Activated CD4-positive, alpha-beta T cell treated with anti-CD3 and anti-CD28 coated beads, Interleukin-2, amount 10 ng/mL, durations not matched to agents 24 days and 14 days (primary cell): Measurements from ENCODE around the gene ACOX3. TPM values are rescaled to one million over a fixed set of nuclear protein-coding genes. Genes with fewer than 3 reads are reported as not detected.

Experiments
- DNase-seq: peaks from one replicate; pipeline ENCODE4 v3.0.0; 2022
- H3K27ac Mint-ChIP-seq: one replicate; pipeline ENCODE4 v1.8.0; 2022; ENCODE audit warnings: mild to moderate bottlenecking, mixed read lengths
- H3K27me3 Mint-ChIP-seq: one replicate; pipeline ENCODE4 v1.8.0; 2022; ENCODE audit warnings: mixed read lengths
- H3K36me3 Mint-ChIP-seq: one replicate; pipeline ENCODE4 v1.8.0; 2022; ENCODE audit warnings: low read depth, mild to moderate bottlenecking, mixed read lengths
- H3K4me1 Mint-ChIP-seq: one replicate; pipeline ENCODE4 v1.8.0; 2021; ENCODE audit warnings: mixed read lengths
- H3K4me3 Mint-ChIP-seq: one replicate; pipeline ENCODE4 v1.8.0; 2022; ENCODE audit warnings: mild to moderate bottlenecking, moderate library complexity, mixed read lengths
- H3K9me3 Mint-ChIP-seq: one replicate; pipeline ENCODE4 v1.8.0; 2021; ENCODE audit warnings: mixed read lengths
- intact Hi-C: fragments of 100-400 bp; cut with micrococcal nuclease; formaldehyde crosslinking; loops from one replicate; pipeline ENCODE4 v1.15.1; 2023
- total RNA-seq: library from RNA; stranded (reverse); gene quantifications from 2 replicates; pipeline ENCODE4 v1.2.3, GENCODE V29; 2022

Gene ACOX3
- total RNA-seq, 1 donor from 2014 or later = 20.5 TPM

DNA sequence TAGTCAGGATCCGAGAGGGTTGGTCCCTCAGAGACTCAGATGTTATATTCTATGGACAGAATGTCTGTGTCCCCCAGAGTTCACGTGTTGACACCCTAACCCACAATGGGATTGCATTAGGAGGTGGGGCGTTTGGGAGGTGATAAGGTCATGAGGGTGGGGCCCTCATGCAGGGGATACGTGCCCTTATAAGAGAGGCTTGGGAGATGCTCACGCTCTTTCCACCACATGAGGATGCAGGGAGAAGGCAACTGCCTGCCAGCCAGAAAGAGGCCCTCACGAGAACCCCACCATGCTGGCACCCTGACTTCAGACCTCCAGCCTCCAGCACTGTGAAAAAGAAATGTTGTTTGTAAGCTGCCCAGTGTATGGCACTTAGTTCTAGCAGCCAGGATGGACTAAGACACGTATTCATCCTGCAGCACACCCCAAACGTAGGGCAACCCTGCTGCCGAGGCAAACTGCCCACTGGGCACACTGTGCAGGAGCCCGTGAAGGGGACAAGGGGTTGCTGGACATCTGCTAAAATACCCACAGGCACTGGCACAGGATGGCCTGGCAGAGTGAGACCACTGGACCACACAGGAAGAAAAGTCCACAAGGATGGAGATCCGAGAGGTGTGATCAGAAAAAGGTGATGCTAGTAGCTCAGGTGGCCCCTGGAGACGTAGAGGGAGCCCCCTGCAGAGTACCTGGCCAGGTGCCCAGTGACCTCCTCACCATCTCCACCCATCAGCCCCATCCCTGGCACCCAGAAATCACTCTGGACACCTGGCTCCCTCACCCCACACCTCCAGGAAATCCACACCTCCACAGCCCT, 108.3 kb downstream of the ACOX3 start:
- intact Hi-C loops = no loop called here
- Mint-ChIP-seq H3K27ac (no peak overlapping the region), H3K4me1 (no peaks in the 10 kb centered on the region), H3K27me3 (no peaks in the 10 kb centered on the region), H3K4me3 (no peak overlapping the region), H3K36me3 (no peaks in the 10 kb centered on the region), H3K9me3 (peaks cover 9% of the 10 kb centered on the region)
- no peak for DNase-seq

DNA sequence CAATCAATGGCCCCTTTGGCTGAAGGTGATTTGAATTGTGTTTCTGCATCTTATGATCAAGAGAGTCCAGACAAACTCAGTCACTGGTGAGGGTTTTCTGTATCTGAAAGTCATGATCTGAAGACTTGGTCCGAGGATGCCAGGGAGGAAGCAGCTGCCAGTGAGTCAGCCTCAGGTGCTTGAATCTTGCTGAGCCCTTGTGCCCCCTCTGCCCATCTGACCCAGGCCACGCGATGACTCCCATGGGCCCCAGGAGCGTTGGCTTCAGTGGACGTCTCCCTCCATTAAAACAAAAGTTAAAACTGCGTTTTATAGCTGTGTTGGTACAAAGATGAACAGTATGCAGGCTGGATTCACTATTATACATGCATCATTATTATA, 109.0 kb downstream of the ACOX3 start:
- H3K4me3 Mint-ChIP-seq = no peak overlapping the region
- no peaks in the 10 kb centered on the region for H3K4me1 Mint-ChIP-seq
- intact Hi-C loops = no loop called here
- no peak for DNase-seq
- no peaks in the 10 kb centered on the region for H3K36me3 Mint-ChIP-seq
- no peak overlapping the region for H3K27ac Mint-ChIP-seq
- H3K9me3 Mint-ChIP-seq = peaks cover 5% of the 10 kb centered on the region
- no peaks in the 10 kb centered on the region for H3K27me3 Mint-ChIP-seq

- no peak overlapping the region for H3K4me3 Mint-ChIP-seq
- DNase-seq = no peak
- no peaks in the 10 kb centered on the region for H3K36me3 Mint-ChIP-seq
- H3K27ac Mint-ChIP-seq = no peak overlapping the region
- intact Hi-C loops = no loop called here
- peaks cover 3% of the 10 kb centered on the region for H3K9me3 Mint-ChIP-seq
- H3K27me3 Mint-ChIP-seq = no peaks in the 10 kb centered on the region
- no peaks in the 10 kb centered on the region for H3K4me1 Mint-ChIP-seq
These were observed 109.5 kb downstream of the ACOX3 start for GRCh38 chr4:8330821-8331574.

GRCh38 chr4:8329859-8330761, 110.4 kb downstream of the ACOX3 start:
- intact Hi-C loops = no loop called here
- H3K4me3 Mint-ChIP-seq = no peak overlapping the region
- no peak for DNase-seq
- no peaks in the 10 kb centered on the region for H3K27me3 Mint-ChIP-seq
- no peak overlapping the region for H3K27ac Mint-ChIP-seq
- H3K36me3 Mint-ChIP-seq = no peaks in the 10 kb centered on the region
- no peaks in the 10 kb centered on the region for H3K4me1 Mint-ChIP-seq
- no peaks in the 10 kb centered on the region for H3K9me3 Mint-ChIP-seq

DNA sequence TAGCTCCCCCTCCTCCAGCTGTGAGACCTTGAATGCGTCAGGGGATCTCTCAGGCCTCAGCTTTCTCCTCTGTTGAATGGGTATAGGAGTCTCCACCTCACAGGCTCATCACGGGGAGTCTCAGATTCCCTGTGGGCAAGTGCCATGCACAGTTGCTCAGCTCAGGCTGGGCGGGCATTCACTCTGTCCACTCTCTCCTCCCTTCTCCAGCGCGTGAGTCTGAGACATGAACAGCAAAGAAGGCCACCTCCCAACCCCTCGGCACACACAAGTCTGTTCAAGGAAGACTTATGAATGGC, 111.0 kb downstream of the ACOX3 start:
- no peak overlapping the region for H3K4me3 Mint-ChIP-seq
- no peaks in the 10 kb centered on the region for H3K36me3 Mint-ChIP-seq
- intact Hi-C loops = no loop called here
- no peaks in the 10 kb centered on the region for H3K9me3 Mint-ChIP-seq
- H3K27me3 Mint-ChIP-seq = no peaks in the 10 kb centered on the region
- H3K27ac Mint-ChIP-seq = no peak overlapping the region
- H3K4me1 Mint-ChIP-seq = no peaks in the 10 kb centered on the region
- DNase-seq = no peak

DNA sequence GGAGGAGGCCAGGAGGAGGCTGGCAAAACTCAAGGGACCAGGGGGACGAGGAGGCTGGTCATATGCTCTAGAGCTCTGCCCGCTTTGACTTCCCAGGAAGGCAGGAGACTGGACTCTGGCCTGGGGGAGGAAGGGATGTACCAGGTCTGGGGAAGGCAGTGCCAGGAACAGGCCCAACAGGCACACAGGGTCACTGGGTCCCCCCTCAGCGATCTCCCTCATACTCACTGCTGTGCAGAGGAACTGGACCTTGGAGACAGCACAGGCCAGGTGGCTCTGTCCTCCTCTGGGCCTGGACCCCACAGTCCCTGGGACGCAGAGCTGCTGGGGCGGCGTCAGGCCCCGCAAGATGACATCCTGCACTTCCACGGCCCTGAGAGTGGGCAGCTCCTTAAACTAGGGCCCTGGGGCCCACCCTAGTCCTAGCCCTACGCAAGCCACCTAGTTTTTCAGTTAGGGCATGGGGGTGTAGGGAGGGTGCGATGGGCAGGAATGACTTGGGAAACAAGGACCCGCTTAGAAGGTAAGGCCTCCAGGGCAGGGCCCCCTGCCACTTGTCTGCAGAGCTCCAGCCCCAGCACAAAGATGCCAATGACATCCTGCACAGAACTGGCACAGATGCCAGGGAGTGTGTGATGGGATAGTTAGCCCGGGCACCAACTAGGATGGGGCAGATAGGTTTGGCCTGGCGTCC, 111.5 kb downstream of the ACOX3 start:
- Mint-ChIP-seq H3K27ac (no peak overlapping the region), H3K27me3 (no peaks in the 10 kb centered on the region), H3K9me3 (no peaks in the 10 kb centered on the region), H3K4me3 (no peak overlapping the region), H3K36me3 (no peaks in the 10 kb centered on the region), H3K4me1 (no peaks in the 10 kb centered on the region)
- intact Hi-C loops = no loop called here
- DNase-seq = no peak

DNA sequence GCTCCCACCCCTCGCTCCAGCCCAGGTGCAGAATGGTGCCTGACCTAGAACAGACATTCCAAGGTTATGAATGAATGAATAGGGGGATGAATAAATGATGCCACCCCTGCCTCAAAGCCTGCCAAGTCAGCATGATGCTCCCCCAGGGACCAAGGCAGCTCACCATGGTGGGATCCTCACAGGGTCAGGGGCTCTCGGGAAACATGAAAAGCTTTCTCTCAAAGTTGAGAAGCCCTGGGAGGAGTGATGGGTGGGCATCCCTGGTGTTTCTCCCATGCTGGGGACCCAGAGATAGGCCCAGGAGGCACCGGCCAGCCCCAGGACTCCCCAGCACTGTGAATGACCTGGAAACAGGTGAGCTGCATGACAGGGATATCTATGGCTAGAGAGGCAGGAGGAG, 112.1 kb downstream of the ACOX3 start:
- intact Hi-C loops = no loop called here
- no peaks in the 10 kb centered on the region for H3K36me3 Mint-ChIP-seq

GRCh38 chr4:8326206-8326605, 114.3 kb downstream of the ACOX3 start:
- Mint-ChIP-seq H3K36me3 (no peaks in the 10 kb centered on the region), H3K4me3 (no peak overlapping the region), H3K4me1 (no peaks in the 10 kb centered on the region), H3K27me3 (no peaks in the 10 kb centered on the region), H3K9me3 (no peaks in the 10 kb centered on the region), H3K27ac (no peak overlapping the region)
- no peak for DNase-seq
- intact Hi-C loops = no loop called here

More for the DNA sequence above, 112.1 kb downstream of the ACOX3 start:
- no peak for DNase-seq
- no peaks in the 10 kb centered on the region for H3K9me3 Mint-ChIP-seq
- H3K27me3 Mint-ChIP-seq = no peaks in the 10 kb centered on the region
- H3K4me3 Mint-ChIP-seq = no peak overlapping the region
- H3K27ac Mint-ChIP-seq = no peak overlapping the region
- H3K4me1 Mint-ChIP-seq = no peaks in the 10 kb centered on the region

- DNase-seq = no peak
- intact Hi-C loops = no loop called here
- Mint-ChIP-seq H3K27me3 (no peaks in the 10 kb centered on the region), H3K27ac (no peak overlapping the region), H3K4me1 (no peaks in the 10 kb centered on the region), H3K4me3 (no peak overlapping the region), H3K36me3 (no peaks in the 10 kb centered on the region), H3K9me3 (no peaks in the 10 kb centered on the region)
These were observed 115.1 kb downstream of the ACOX3 start for GRCh38 chr4:8325291-8325973.

DNA sequence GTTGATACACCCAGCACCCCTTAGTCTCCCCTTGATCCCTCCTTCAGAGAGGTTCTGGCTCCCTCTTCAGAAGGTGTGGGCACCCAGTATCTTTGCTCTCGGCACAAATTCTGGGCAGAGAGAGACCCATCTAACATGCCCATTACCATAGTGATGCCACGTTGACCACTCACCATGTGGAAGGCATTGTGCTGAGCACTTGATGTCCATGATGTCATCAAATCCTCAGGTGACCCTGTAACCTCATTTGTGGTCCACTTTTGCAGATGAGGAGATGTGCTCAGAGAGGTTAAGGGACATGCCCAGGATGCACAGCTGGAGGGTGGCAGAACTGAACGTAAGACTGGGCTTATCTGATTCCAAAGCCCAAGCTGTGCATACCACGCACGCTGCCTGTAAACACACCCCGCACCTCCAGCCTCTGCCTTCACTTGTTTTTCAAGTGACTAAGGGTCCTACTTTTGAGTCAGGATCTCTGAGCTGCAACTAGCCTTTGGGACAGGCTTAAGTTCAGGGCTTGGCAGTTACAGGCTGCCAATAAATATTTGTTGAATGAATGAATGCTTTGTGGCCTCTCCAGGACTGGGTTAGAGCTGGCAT, 115.8 kb downstream of the ACOX3 start:
- Mint-ChIP-seq H3K4me1 (no peaks in the 10 kb centered on the region), H3K9me3 (no peaks in the 10 kb centered on the region), H3K27ac (no peak overlapping the region), H3K4me3 (no peak overlapping the region), H3K27me3 (no peaks in the 10 kb centered on the region), H3K36me3 (no peaks in the 10 kb centered on the region)
- no peak for DNase-seq
- intact Hi-C loops = no loop called here

DNA sequence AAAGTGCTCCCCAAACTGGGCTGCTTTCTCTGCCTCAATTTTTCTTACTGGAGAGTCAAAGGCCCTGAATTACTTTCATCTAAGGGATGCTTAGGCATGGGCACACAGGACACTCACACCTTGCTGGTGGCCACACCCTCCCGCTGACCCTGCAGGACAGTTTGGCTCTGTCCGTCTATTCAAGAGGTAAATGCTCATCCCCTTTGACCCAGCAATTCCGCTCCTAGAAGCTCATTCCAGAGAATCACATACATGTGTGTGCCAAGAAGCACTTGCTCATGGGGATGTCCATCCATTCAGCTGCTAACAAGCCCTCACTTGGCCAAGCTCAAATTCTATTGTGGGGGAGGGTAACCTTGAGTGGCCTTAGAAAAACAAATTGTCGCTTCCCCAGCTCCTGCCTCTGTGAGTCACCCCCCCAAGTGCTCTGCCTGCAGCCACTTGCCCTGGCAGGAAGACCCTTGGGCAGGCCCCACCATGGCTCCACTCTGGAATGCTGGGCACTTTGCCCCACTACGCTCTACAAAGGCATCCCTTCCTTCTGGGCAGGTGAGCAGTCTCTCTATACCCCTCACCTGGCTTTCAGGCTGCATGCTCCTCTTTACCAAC, 116.5 kb downstream of the ACOX3 start:
- H3K4me3 Mint-ChIP-seq = no peak overlapping the region
- no peak for DNase-seq
- H3K9me3 Mint-ChIP-seq = no peaks in the 10 kb centered on the region
- no peak overlapping the region for H3K27ac Mint-ChIP-seq
- no peaks in the 10 kb centered on the region for H3K36me3 Mint-ChIP-seq
- intact Hi-C loops = no loop called here
- H3K4me1 Mint-ChIP-seq = no peaks in the 10 kb centered on the region
- H3K27me3 Mint-ChIP-seq = no peaks in the 10 kb centered on the region

DNA sequence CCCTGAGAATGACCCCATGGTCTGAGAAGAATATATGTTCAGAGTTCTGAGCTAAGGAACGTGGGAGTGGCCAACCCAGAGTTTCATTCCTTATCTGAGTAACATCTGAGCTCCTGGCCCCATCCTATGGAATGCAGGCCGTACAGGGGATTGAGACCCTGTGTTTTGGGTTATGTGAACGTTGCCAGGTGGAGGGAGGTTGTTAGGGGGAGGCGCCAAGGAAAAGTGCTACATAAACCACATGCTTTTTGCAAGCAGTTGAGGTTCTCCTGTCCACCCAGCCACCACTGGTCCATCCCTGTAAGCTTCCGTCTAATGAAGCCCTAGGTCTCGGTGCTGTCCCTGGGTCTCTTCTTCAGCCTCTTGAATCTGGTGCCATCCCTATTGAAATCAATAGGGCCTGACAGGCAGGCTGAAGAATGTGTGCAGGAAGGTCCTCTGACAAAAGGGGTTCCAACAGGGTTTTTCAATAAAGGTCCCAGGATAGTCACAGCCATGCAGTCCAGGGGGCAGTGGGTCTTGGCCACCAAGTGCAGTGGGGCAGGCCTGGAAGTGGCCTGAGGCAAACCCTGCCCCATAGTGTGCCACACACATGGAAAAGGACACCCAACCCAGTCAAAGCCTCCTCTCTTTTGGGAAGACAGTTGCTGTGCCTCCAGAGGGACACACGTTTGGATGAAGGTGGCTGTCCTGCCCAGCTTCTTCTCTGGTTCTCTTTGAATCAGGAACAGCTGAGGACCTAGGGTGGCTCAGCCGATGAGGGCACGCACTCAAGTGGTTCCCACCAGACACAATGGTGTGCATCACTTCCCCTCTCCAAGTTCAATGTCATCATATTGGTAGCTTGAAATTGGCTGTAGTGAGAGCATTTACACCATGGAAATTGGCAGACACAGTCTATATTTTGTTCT, 117.5 kb downstream of the ACOX3 start:
- H3K4me1 Mint-ChIP-seq = no peaks in the 10 kb centered on the region
- intact Hi-C loops = no loop called here
- H3K4me3 Mint-ChIP-seq = no peak overlapping the region
- no peaks in the 10 kb centered on the region for H3K36me3 Mint-ChIP-seq
- no peak overlapping the region for H3K27ac Mint-ChIP-seq
- H3K27me3 Mint-ChIP-seq = no peaks in the 10 kb centered on the region
- H3K9me3 Mint-ChIP-seq = no peaks in the 10 kb centered on the region
- DNase-seq = no peak
